GM21526 (cell line): Measurements from ENCODE around the gene CENPP.

Source experiments
- ATAC-seq: cut with Tn5 transposase; IDR thresholded peaks from one replicate; pipeline ENCODE4 v1.9.1; 2021; ENCODE audit warnings: moderate library complexity; ENCODE audit not compliant: unreplicated experiment, low FRiP score

CENPP gene

DNA sequence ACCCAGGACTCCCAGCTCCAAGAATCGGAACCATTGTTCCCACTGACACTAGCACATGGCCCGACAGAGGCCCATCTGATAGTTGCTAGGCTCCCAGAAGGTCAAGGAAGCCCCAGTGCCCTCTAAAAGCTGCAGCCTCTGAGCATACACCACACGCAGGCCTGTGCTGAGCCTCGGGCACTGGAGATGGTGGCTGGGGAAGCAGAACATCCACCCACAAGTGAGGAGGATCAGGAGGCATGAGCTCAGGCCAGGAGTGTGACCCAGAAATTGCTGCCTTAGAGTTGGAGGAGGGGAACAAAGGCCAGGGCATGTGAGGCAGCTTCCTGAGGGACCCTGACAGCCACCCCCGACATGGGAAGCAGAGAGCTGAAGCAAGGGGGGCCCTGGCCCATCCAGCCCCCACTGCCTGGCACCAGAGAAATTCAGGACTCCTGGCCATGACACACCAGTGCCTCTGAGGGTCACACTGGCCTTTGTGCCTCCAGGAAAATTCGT, 322.8 kb downstream of the CENPP start:
- no peak for ATAC-seq

DNA sequence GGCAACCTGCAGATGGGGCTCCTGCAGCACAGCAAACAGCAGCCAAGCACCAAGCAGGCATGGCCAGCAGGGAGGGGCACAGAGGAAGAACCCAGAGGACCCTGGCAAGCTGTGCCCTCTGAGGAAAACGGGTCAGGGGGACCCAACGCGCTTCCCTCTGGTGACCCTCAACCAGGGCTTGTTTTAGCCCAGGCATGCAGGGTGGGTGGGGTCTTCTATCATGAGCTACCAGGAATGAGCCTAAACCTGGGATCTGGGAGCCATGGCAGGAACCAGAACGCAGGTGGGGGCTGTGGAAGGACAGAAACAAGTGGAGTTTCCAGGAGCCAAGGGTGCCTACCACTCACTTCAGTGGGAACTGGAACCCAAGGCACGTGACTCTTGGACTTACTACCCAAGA, 323.3 kb downstream of the CENPP start:
- ATAC-seq, result no peak

DNA sequence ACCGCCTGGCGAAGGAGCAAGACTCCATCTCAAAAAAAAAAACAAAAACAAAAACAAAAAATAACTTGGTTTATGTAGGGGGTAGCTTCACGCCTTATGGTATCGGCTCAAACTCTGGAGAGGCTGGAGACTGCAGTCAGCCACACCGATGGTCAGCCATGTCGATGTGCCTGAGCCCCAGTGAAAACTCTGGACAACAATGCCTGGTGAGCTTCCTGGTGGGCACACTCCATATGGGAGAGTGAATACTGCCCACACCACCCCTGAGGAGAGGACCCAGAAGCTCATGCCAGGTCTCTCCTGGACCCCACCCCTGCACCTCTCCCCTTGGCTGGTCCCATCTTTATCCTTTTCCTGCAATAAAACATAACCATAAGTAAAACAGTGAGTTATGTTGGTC, 324.5 kb downstream of the CENPP start:
- ATAC-seq, result no peak

DNA sequence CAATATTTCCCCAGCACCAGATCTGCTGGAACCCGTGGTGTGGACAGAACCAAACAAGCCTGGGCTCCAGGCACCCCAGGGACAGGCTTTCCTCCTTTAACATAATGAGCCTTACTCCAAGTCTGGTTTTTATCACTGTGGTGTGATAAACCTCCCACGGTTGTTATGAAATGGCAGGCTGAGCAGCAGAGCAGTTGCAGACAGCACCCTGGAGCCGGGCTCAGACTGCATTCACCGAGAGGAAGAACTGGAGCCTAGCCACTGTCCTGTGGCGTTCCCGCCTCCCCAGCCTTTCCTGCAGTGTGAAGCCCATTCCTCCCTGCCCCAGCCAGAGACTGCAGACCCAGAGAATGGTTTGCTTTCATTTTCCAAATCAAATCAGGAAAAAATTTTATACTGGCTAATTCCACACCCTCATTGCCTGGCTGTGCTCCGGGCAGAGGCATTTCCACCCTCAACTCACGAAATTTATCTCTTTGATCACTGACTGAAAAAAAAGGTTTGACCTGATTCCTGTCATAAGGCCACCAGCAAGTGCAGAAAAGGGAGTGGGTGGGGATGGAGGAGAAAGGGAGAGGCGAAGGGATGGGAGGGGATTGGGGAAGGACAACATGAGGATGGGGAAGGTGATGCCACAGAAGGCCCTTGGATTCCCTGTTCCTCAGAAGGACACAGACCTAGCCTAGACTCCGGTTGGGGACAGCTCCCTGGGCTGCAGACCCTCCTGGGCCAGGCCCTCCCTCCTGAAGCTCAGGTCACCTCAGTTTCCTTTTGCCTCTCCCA, 325.3 kb downstream of the CENPP start:
- ATAC-seq, result no peak

DNA sequence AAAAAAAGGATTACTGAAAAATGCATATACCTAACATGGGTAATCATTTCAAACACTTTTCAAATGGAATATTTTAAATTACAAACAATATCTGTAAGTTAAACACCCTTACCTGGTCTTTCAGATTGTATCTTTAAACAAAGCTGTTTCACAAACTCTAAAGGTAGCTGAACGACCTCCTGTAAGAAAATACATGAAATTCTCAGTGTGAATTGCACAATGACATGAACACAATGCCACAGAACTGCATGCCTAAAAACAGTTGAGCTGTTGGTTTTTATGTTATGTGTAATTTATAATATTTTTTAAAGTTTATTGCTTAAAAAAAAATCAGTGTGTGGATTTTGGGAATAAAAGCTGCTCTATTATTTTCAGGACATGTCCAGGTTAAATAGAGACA, 326.7 kb downstream of the CENPP start:
- no peak for ATAC-seq

DNA sequence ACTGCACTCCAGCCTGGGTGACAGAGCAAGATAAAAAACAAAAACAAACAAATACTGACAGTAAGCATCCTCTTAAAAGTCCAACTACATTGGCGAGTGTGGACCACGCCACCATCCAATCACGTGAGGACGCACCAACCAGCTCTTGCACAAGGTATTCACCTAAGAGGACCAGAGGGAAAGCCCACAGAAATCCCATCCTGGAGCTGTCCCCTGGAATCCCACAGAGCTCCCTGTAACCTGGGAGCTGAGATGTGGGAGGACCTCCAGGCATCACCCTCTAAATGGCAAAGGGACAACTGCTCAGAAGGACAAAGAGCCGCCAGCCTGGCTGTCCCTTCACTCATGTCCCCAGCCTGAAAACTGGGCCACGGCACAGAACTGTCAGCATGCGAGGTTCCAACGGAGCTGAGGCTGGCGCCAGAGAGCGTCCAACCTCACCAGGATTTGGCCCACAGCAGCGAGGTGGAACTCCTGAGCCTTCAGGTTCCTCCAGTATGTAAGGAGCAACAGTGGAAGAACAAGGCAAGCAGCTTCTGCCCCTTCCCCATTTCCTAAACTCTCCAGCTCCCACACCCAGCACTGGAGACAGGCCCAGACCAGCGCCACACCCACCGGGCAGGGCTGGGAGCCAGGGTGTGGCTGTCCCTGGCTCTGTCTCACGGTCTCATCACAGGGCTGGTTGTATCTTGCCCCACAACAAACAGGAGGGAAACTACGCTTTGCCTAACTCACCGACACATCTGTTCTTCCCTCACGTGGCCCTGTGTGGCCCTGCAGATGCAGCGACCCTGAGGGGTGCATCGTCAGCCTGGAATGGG, 328.9 kb downstream of the CENPP start:
- ATAC-seq, result no peak

DNA sequence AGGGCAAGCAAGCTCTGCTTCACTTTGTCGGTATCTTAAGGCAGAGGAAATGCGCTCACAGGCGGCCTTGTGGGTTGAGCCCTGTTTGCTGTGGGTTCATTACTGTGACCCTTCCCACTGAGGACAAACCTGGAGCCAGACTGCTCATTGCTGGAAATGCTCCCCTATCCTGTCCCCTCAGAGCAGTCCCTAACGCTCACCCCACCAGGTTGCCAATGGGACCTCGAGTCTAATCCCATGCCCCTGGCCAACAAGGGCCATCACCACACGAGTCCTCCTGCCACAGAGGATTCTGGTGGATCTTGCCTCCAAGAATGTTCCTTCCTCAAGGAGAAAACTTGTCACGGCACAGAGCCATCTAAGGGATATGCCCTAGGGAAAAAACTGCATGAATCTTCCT, 329.6 kb downstream of the CENPP start:
- ATAC-seq, result no peak

DNA sequence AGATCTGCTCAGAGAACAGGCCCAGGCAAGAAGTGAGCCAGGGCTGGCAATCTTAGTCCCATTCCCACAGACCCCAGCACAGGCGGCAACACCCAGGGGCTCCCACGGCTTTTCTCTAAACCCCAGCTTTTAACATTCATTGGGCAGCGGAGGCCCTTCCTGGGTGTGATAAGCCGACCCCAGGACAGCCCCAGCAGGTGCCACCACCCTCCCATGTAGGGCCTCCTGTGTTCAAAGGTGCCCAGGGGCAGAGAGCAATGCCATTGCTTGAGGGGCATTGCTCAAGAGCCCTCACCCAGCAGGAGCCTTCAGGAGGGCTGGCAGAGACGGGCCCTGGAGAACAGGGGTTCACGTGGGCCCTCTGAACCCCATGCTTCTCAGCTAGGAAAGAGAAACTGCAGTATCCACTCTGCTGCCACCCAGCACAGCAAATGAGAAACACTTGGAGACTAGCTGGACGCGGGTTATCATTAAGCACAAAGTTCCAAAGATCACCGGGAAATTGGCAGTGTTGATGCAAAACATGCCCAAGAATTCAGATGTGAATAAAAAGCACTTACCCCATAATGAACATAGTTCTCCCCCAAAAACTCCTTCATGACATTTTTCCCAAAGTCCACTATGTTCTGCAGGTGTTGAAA, 330.3 kb downstream of the CENPP start:
- ATAC-seq, result no peak

DNA sequence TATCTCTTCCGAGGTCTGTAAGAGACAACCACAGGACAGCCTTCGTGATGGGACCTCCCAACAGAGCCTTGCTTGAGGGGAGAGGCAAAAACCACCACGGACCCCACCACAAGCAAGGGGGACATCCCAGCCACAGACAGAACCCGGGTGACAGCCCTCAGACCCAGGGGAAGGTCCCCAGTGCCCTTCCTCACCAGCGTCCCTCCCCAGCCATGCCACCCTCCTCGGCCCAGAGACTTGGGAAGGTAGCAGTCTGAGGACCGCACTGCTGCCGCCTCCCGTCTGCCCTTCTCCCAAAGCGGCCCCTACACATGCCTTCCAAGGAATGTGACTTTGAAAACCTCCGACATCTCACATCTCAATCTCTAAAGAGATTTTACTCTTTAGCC, 330.8 kb downstream of the CENPP start:
- ATAC-seq, result no peak

DNA sequence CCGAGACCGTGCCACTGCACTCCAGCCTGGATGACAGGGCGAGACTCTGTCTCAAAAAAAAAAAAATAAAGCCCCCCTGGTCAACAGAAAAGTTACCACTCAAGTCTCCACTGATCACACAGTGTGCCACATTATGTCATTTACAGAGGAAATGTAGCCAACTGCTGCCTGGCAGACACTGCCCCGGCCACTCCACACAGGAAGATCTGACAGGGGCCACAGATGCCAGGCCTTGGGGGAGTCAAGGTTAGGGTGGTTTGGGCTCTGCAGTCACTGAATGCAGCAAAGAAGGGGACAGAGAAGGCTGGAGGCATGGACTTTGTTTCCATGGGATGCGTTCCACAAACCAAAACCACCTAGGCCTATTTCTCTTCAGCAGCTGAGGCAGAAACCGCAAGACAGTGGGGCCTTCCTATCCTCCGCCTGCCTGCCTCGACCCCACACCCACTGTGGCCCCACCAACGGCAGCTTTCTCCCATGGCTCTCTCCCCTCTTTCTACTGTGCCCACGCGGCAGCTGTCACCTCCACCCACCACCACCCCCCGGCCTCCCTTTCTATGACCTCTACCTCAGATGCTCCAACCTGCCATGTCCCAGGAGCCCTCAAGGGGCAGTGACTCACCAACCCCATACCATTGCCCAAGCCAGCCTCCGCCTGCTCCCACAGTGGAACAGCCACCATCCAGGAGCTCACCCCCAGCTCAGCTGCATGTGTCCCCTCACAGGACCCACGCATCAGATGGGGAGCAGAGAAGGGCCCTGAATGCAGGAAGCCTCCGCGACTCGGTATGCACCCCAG, 331.7 kb downstream of the CENPP start:
- ATAC-seq, result no peak

DNA sequence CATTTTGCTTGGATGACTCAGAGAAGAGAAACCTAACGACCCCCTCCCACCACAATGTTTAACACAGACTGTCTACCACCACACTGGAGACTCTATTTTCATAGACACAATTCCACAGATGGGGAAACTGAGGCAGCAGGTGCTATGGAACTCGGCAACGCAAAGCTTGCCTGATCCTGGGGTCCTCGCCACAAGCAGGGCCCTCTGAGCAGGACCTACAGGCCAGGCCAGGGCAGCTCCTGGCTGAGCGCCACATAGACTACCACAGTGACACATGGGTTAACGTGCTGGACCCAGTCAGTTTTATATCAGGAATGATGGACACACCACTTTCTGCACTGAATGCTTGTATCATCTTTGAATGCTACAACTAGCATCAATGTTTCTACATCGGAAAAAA, 332.4 kb downstream of the CENPP start:
- no peak for ATAC-seq

DNA sequence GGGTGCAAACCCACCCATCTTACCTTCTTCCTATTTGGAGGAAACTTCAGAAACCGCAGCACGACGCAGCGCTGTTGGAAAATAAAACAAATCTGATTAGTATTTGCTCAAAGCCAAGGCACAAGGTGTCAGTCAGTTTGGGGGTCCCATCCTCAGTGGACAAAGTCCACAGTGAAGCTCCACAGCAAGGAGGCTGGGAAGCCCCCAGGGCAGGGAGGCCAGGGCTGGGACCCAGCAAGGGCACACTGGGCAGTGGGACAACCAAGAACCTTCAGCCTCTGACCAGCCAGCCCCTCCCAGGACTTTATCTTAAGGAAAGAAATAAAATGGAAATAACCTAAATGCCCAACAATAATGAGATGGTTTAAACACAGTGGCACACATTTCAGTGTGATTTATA, 332.9 kb downstream of the CENPP start:
- ATAC-seq, result no peak

DNA sequence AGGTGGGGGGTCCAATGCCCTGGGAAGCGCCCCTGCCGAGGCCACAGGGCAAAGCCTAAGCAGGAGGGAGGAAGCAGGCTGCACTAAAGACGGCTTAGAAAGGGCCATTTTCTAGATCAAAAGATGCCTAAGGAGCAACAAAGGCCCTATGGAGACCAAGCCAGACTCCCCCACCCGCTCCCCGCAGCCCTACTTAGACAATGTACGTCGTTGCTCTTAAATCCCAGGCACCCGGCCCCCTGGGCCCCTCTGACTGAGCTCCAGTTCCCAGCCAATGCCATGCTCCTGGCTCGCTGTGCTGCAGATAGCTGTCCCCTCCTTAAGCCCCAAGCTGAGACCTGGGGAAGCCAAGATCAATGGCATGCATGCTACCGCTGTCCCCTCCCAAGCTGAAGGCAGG, 333.8 kb downstream of the CENPP start:
- no peak for ATAC-seq

DNA sequence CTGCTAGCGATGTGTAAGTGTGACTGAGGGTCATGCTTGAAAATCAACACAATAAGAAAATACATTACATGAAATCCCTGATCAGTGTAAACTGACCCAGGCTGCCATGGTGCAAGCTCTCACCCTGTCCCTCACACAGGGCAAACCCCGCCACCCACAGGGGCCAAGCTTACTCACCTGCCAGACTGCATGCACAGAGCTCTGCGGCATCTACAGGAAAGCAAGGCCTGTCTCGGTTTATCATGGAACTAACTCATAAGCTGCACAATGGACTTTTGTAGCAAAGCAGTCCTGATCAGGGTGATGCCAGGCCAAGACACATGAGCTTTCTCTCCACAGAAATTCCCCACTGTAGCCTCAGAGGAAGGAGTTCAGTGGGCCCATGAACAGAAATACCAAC, 334.5 kb downstream of the CENPP start:
- ATAC-seq, result no peak

DNA sequence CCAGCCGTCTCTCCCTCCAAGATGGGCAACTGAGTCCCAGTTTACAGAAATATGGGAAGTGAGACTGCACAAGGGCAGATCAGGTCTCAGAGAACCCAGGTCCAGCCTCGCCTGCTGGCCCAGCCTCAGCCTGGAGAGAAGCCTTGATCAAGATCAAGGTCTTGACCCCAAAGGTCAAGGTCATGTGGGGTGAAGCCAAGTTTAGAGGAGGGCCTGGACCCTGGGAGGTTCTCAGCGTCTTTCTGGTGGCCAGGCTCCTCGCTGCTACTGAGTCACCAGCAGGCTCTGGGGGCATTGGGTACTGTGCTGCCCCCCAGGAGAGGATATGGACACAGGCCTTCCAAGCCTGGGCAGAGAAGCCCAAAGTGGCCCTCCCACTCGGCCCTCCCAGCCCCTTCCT, 335.4 kb downstream of the CENPP start:
- ATAC-seq, result no peak

DNA sequence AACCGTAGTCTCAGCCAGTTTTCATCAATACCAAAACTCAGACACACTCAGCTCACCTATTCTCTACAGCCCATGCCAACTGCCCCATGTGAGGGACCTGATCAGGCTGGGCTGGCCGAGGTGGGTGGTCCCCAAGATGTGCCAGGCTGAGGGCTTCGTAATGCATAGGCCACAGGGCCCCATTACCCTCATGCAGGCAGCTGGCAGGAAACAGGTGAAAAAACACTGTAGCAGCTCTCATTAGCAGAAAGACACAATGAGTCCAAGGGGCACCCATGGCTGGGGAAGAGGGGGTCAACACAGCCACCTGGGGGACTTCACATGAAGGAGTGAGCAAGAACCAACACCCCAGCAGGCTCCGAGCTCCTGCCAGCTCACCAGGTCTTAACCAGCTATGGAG, 336.0 kb downstream of the CENPP start:
- ATAC-seq, result no peak

DNA sequence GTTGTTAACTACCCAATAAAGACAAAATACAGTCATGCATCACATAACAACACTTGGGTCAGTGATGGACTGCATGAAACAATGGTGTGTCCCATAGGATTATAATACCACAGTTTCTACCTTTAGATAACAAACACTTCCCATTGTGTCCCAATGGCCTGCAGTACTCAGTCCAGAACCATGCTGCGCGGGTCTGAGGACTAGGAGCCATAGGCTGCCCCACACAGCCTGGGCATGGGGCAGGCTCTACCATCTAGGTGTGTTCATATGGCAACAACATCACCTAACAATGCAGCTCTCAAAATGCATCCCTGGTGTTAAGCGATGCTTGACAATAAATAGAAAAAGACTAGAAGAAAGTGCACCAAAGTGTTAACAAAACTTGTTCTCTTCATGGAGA, 337.4 kb downstream of the CENPP start:
- no peak for ATAC-seq

DNA sequence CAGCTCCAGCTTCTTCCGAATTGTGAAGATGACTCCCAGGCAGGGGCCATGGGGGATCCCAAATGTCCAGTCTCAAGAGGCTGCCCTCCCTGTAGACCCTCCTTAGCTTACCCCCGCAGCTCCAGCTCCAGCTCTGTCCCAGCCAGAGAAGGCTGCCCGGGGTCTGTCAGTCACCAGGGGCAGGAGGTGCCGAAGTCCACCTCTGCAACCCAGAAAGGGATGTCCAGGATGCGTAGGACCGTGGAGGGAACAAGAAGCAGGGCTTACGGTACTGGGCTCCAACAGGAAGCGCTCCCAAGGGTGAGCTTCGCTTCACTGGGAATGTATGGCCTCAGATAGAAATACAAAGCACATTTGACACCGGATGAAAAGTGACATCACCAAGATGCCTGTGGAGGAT, 338.2 kb downstream of the CENPP start:
- ATAC-seq, result no peak

DNA sequence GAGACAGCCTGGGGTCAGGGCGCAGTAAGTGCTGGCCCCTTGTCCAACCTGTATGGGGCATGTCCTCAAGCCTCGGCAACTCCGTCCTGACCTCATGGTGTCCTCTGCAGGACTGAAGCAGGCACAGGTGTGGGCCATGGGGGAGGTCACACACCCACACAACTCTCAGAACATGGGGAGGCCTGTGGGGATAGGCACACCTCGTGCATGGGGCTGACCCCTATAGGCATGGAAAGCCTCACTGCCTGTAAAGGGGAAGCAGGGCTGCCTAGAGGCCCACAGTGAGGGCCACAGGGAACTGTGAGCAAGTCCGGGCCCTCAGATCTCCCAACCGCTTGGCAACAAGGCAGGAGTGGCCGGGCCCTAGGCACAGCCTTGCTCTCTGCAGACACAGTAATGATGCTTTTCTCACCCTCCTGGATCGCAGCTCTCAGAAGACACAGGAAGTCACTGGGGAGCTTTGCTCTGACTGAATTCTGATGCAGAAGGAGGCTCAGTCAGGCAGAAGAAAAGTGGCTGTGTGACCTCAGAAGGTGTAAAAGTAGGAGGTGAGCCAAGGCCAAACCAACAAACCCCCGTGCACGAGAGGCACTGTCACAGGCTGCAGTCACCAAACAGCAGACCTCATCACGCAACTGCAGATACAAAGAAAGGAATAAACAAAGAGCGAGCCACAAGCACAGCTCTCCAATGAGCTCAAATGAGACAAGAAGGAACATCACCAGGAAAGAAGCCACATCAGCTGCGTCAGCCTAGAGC, 338.8 kb downstream of the CENPP start:
- no peak for ATAC-seq

DNA sequence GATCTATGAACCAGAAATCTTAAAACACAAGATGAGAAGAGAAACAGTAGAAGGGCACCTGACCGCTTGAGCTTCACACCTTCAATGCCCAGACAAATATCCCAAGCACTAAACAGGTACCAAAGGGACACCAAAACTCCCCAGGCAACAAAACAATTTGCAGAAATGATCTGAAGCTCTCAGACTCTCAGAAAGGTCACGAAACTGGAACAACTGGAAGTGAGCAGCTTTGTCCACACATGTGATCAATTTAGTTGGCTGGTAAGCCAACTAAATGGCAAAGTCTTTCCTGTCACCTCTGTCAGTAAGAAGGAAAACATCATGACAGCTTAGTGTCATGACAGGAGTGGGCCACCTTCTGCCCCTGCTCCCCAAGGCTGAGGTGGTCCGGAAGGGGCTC, 340.1 kb downstream of the CENPP start:
- no peak for ATAC-seq
